Measurements from ENCODE around the gene HNRNPL.

GRCh38 chr19:38838986-38839761 lies 10.6 kb downstream of the HNRNPL start:
- TF ChIP-seq CTCF (IDR thresholded peaks at IDR 0.05) (no peak), POLR2A (IDR thresholded peaks at IDR 0.05) (no peak), POLR2AphosphoS5 (IDR thresholded peaks at IDR 0.05) (no peak), EP300 (IDR thresholded peaks at IDR 0.05) (no peak)
